Heart left ventricle (tissue), 16 donors: Measurements from ENCODE around the gene RBM44. TPM values are rescaled to one million over a fixed set of nuclear protein-coding genes. Genes with fewer than 3 reads are reported as not detected.
A peak's percentile ranks its signal among the peaks of the same experiment; 100 is the strongest.

Source experiments
- ATAC-seq, 4 donors: fragments of 200-7000 bp; cut with Tn5 transposase; one replicate each; pipeline ENCODE4 v1.9.1; 2020 to 2022; ENCODE audit warnings: moderate library complexity in 4 of 4, mild to moderate bottlenecking in 3 of 4, moderate number of reproducible peaks in 1 of 4
- DNase-seq, 5 donors: peaks; one replicate each; pipeline ENCODE4 v3.0.0-alpha.2; 2020
- H3K27ac ChIP-seq, 12 donors: fragments of 200-600 bp; sonication (generic) in 4 of 12; one replicate each; pipeline versions ENCODE4 v1.5.0 to v1.8.0; 2016 to 2022; ENCODE audit warnings: mild to moderate bottlenecking in 2 of 12
- H3K27me3 ChIP-seq, 9 donors: fragments of 200-600 bp; sonication (generic) in 2 of 9; one replicate each; pipeline versions ENCODE4 v1.5.1 to v1.8.0; 2016 to 2022; ENCODE audit warnings: mild to moderate bottlenecking in 3 of 9
- H3K36me3 ChIP-seq, 9 donors: fragments of 200-600 bp; sonication (generic) in 2 of 9; one replicate each; pipeline versions ENCODE4 v1.5.0 to v1.8.0; 2018 to 2022; ENCODE audit warnings: mild to moderate bottlenecking in 2 of 9
- H3K4me1 ChIP-seq, 12 donors: fragments of 200-600 bp; sonication (generic) in 4 of 12; one replicate each; pipeline versions ENCODE4 v1.5.0 to v1.8.0; 2016 to 2022; ENCODE audit warnings: mild to moderate bottlenecking in 3 of 12
- H3K4me3 ChIP-seq, 12 donors: fragments of 200-600 bp; sonication (generic) in 4 of 12; one replicate each; pipeline versions ENCODE4 v1.5.0 to v1.8.0; 2017 to 2022; ENCODE audit warnings: mild to moderate bottlenecking in 9 of 12, moderate library complexity in 4 of 12
- H3K9me3 ChIP-seq, 12 donors: fragments of 200-600 bp; sonication (generic) in 4 of 12; one replicate each; pipeline versions ENCODE4 v1.5.0 to v1.8.0; 2016 to 2022; ENCODE audit warnings: mild to moderate bottlenecking in 1 of 12
- POLR2A ChIP-seq, 2 donors: fragments of 450-650 bp; IDR thresholded peaks; one replicate each; pipeline ENCODE4 v1.6.1; 2017; ENCODE audit warnings: antibody characterized with exemption in 2 of 2, mild to moderate bottlenecking in 2 of 2, moderate library complexity in 2 of 2
- WGBS, 4 donors: extraction: QIAGEN DNeasy Blood & Tissue Kit in 2 of 4; methylation state at CpG; one replicate each; pipeline versions ENCODE4 v1.1.5 to v1.1.7; 2013 to 2018; 5-methylcytosine and 5-hydroxymethylcytosine counted together
- intact Hi-C, 10 donors: fragments of 100-400 bp; cut with DNase I; formaldehyde crosslinking; loops; one replicate each; pipeline versions ENCODE4 v1.11.1 to v1.14.2; 2022
- polyA plus RNA-seq, 2 donors: library from polyadenylated mRNA; stranded (reverse); fragments of 200-250 nt; gene quantifications; one replicate each; pipeline ENCODE4 v1.2.3, GENCODE V29; 2013
- total RNA-seq, 9 donors: library from RNA; depleted of rRNA in 2 of 9; stranded (reverse); fragments of >200 nt in 2 of 9; fragmentation: NEBNext Ultra II Directional in 3 of 9; extraction: Animal tissue kit (Norgen Biotek cat#: 25700) in 3 of 9; gene quantifications; one replicate each; pipeline versions ENCODE4 v1.1.0 to v1.2.4, GENCODE V29; 2016 to 2023
- TF ChIP-seq, protein P1 (sequence below), 12 donors: fragments of 200-600 bp; sonication (generic) in 4 of 12; IDR thresholded peaks; one replicate each; pipeline versions ENCODE4 v1.5.0 to v1.8.0; 2018 to 2022; ENCODE audit warnings: antibody characterized with exemption in 12 of 12, mild to moderate bottlenecking in 5 of 12
- donor health status: ischemic (EF 13 %, LVEDD 7.1; RV severe dilation, severe dysfunction).
- donor health status: healthy with polysubstance abuse.
- donor health status: DM: no; HTN: yes; CAD: no.
- donor health status: DM: no; HTN: no; CAD: no.
- donor health status: ischemic (EF 25% LVEDD 6.9; RV normal size, moderate dysfunction).
- donor health status: ischemic (EF 25% LVEDD 5.7; RV mildly dilated, moderate dysfunction).
- donor health status: healthy.
- donor health status: DM: yes; HTN: yes; CAD: no.
- donor health status: ischemic (EF 35%, LVEDD 5.7; RV mildly dilated, moderate dysfunction).
- donor health status: nonischemic (EF 11% LVEDD 7.7; RV severe dilation, severe dysfunction).
- donor health status: DM: yes; HTN: yes; CAD: no.
- donor health status: PGD.
- donor health status: ischemic (EF 29% LVEDD 5.4; RV normal size, mild dysfunction).
- donor health status: nonischemic (EF 23%, LVEDD 6.1; RV moderate dilation, normal function).

Gene RBM44
- total and polyA plus RNA-seq, 11 donors = 0.16 to 0.94 (median 0.44) TPM

DNA sequence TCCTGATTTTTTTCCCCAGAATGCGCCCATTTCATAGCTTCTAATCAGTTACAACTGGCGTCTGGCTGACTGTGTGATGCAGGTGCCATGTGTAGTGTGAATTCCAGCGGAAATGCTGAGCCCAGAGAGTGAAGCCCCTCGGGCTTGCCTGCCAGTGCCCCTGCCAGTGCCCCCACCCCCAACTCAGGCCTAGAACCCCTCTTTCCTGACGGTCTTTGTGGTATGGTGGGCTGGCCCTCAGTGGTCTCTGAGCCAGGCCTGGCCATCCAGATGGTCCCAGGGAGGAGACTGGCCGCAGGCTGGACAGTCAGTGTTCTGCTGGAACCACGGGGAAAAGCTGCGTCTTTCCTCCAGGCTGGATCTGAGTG lies 63.9 kb downstream of the RBM44 start:
- H3K27me3 ChIP-seq = peaks cover 0 to 32% (median 0%) of the 10 kb centered on the region in 9 donors
- H3K4me3 ChIP-seq = no peak overlapping the region
- DNase-seq = no peak
- H3K4me1 ChIP-seq = peaks cover 0 to 59% (median 18%) of the 10 kb centered on the region in 12 donors
- WGBS, 4 donors = 84 to 89% (median 86%) methylated on average over 8 of the region's 8 CpGs
- no peak for TF ChIP-seq POLR2A (IDR thresholded peaks at IDR 0.05)
- TF ChIP-seq, protein P1, sequence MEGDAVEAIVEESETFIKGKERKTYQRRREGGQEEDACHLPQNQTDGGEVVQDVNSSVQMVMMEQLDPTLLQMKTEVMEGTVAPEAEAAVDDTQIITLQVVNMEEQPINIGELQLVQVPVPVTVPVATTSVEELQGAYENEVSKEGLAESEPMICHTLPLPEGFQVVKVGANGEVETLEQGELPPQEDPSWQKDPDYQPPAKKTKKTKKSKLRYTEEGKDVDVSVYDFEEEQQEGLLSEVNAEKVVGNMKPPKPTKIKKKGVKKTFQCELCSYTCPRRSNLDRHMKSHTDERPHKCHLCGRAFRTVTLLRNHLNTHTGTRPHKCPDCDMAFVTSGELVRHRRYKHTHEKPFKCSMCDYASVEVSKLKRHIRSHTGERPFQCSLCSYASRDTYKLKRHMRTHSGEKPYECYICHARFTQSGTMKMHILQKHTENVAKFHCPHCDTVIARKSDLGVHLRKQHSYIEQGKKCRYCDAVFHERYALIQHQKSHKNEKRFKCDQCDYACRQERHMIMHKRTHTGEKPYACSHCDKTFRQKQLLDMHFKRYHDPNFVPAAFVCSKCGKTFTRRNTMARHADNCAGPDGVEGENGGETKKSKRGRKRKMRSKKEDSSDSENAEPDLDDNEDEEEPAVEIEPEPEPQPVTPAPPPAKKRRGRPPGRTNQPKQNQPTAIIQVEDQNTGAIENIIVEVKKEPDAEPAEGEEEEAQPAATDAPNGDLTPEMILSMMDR (IDR thresholded peaks at IDR 0.05) = no peak
- intact Hi-C loops = loop anchor here in 6 of 10 donors (5.0 kb wide), 4 partner anchors 40 to 275 kb away; partner anchors contain the start of genes UBE2F (in 3 of the 6) and KLHL30 (in 1 of the 6)
- no peaks in the 10 kb centered on the region for H3K36me3 ChIP-seq
- no peaks in the 10 kb centered on the region for H3K9me3 ChIP-seq
- no peak for ATAC-seq
- H3K27ac ChIP-seq = peak overlapping the region in 10 of 12 donors; percentile 32 to 97 (median 92)

DNA sequence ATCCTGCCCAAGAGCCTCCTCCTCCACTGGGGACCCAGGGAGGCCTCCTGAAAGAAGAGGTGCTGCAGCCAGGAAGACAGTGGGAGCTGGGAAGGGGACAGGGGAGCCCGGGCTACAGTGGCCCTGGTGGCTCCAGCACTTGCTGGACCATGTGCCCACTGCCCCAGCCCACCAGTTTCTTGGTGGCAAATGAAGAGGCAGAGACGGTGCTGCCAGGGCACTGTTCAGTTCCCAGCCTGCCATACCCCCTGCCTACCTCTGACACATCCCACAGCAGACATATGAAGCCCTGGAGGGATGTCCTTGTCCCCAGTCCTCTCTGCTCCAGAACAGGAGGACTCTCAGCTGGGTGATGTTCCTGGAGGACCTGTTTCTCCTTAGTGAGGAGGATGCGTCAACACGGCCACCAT lies 64.5 kb downstream of the RBM44 start:
- no peak for ATAC-seq
- intact Hi-C loops = loop anchor here in 6 of 10 donors (5.0 kb wide), 4 partner anchors 39 to 274 kb away; partner anchors contain the start of genes UBE2F (in 3 of the 6) and KLHL30 (in 1 of the 6)
- WGBS, 4 donors = 68 to 76% (median 72%) methylated on average over 3 to 4 of the region's 4 CpGs
- H3K4me3 ChIP-seq = no peak overlapping the region
- H3K27me3 ChIP-seq = peaks cover 0 to 32% (median 0%) of the 10 kb centered on the region in 9 donors
- no peaks in the 10 kb centered on the region for H3K36me3 ChIP-seq
- H3K4me1 ChIP-seq = peaks cover 0 to 58% (median 18%) of the 10 kb centered on the region in 12 donors
- TF ChIP-seq, protein P1 (IDR thresholded peaks at IDR 0.05) = no peak
- no peak for TF ChIP-seq POLR2A (IDR thresholded peaks at IDR 0.05)
- H3K27ac ChIP-seq = peak overlapping the region in 11 of 12 donors; percentile 32 to 97 (median 90)
- no peaks in the 10 kb centered on the region for H3K9me3 ChIP-seq
- no peak for DNase-seq

DNA sequence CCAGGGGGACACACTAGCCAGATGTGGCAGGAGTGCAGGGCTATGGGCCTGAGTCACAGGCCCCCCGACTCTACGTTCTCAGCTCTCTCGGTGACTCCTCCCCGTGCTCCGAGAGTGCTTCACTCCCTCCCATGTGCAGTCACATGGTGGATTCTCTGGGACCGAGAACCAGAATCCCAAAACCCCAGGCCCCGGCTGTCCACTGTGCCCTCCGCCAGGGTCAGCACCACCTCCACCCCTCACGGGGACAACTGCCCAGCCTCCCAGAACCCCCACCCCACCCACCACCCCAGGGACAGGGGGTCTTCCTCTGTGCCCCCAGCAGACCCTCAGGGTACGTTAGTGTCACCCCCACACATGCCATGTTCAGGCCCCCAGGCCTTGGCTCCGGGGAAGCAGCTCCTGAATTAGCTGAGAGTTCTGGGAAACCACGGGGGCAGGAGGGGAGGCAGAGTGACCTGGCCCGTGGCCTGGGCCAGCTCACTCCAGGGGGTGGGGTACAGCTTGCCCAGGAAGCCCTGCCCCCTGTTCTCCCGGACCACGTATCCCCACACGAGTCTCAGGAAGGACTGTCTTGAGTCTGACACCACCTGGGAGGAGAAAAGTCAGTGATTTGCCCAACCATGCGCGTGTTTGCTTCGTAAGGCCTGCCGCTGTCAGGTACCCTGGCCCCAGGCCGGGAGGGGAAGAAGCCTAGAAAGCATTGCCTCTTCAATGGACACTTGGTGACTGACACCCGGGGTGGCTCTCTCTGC lies 65.3 kb downstream of the RBM44 start:
- TF ChIP-seq, protein P1 (IDR thresholded peaks at IDR 0.05) = no peak
- no peak for TF ChIP-seq POLR2A (IDR thresholded peaks at IDR 0.05)
- Histone ChIP-seq H3K27me3 (peaks cover 0 to 27% (median 0%) of the 10 kb centered on the region in 9 donors), H3K9me3 (no peaks in the 10 kb centered on the region), H3K36me3 (no peaks in the 10 kb centered on the region), H3K4me3 (no peak overlapping the region), H3K4me1 (peaks cover 0 to 52% (median 22%) of the 10 kb centered on the region in 12 donors), H3K27ac (peak overlapping the region in 11 of 12 donors; percentile 47 to 97 (median 90))
- ATAC-seq (peak; percentile 32 to 65 (median 54)), DNase-seq (peak in 2 of 5 donors; percentile 56 to 77)
- 36 to 47% (median 41%) methylated on average over 19 to 22 of the region's 22 CpGs for WGBS, 4 donors
- intact Hi-C loops = loop anchor here in 6 of 10 donors (2.0 to 5.0 kb wide), 5 partner anchors 23 to 273 kb away; partner anchors contain the start of genes UBE2F (in 3 of the 6) and KLHL30 (in 1 of the 6)

DNA sequence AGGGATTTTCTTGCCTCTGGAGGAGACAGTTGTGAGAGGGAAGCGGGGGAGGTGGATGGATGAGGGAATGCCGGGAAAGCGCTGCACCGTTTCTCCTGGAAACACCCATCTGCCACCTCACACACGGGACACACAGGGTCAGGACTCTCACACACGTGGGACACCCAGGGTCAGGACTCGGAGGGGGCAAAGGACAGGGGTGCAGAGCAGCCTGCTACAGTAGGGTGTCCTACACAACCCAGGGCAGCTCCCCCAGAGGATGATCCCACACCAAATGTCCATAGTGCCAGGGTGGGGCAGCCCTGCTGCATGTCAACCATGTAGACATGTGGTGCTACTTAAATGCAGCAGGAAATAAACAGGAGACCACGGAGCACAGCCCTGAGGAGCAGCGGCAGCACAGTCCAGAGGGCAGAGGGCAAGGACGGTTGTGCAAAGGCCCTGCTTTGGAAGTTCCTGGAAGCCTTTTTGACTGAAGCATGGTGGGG lies 65.9 kb downstream of the RBM44 start:
- Histone ChIP-seq H3K36me3 (no peaks in the 10 kb centered on the region), H3K9me3 (no peaks in the 10 kb centered on the region), H3K4me1 (peaks cover 0 to 49% (median 22%) of the 10 kb centered on the region in 12 donors), H3K27me3 (peaks cover 0 to 23% (median 0%) of the 10 kb centered on the region in 9 donors), H3K27ac (peak overlapping the region in 10 of 12 donors; percentile 62 to 97 (median 92)), H3K4me3 (no peak overlapping the region)
- TF ChIP-seq, protein P1 (IDR thresholded peaks at IDR 0.05) = no peak
- TF ChIP-seq POLR2A (IDR thresholded peaks at IDR 0.05) = no peak
- DNase-seq (no peak), ATAC-seq (peak in 2 of 4 donors; percentile 3 to 9)
- WGBS, 4 donors = 49 to 63% (median 60%) methylated on average over 10 of the region's 10 CpGs
- intact Hi-C loops = loop anchor here in 6 of 10 donors (2.0 to 5.0 kb wide), 5 partner anchors 22 to 273 kb away; partner anchors contain the start of genes UBE2F (in 3 of the 6) and KLHL30 (in 1 of the 6)
